ENCODE measurements around the gene HCRTR1. TPM values are rescaled to one million over a fixed set of nuclear protein-coding genes. Genes with fewer than 3 reads are reported as not detected.

The HCRTR1 gene
- total RNA-seq, 4 donors from 2014 or later = 0.21 to 2.5 TPM; not detected in 2

DNA sequence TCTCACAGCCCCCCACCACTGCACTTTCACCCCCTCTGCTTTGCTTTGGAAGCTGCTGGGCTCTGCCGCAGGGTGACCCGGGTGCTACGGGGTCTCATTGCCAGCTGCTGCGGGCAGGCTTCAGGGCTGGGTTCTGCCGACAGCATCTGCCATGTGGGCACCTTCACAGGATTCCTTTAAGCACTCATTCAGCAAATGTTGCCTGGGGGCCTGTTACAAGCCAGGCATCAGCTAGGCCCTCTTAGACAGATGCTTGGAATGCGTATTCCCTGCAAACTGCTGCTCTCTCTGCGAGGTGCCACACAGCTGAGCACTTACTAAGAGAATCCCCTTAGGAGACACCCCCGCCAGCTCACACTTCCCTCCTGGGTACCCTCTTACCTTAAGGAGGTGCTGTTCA lies 57.1 kb downstream of the HCRTR1 start:
- WGBS, 2 donors = 71 to 83% methylated on average over 8 of the region's 8 CpGs
- H3K27ac ChIP-seq = no peak overlapping the region

GRCh38 chr1:31675161-31675560 lies 57.7 kb downstream of the HCRTR1 start:
- WGBS, 2 donors = 55 to 64% methylated on average over 7 of the region's 7 CpGs
- Histone ChIP-seq H3K4me3 (no peak overlapping the region), H3K9me3 (no peaks in the 10 kb centered on the region), H3K4me1 (peaks cover 0 to 44% (median 11%) of the 10 kb centered on the region in 4 donors), H3K27ac (no peak overlapping the region), H3K36me3 (peaks cover 0 to 54% (median 0%) of the 10 kb centered on the region in 3 donors), H3K27me3 (no peaks in the 10 kb centered on the region)
- DNase-seq (ENCODE audit: low spot score in 2 of 2) = no peak
- TF ChIP-seq POLR2A (IDR thresholded peaks at IDR 0.05) (no peak), EP300 (IDR thresholded peaks at IDR 0.05) (no peak)
- TF ChIP-seq, protein P1, sequence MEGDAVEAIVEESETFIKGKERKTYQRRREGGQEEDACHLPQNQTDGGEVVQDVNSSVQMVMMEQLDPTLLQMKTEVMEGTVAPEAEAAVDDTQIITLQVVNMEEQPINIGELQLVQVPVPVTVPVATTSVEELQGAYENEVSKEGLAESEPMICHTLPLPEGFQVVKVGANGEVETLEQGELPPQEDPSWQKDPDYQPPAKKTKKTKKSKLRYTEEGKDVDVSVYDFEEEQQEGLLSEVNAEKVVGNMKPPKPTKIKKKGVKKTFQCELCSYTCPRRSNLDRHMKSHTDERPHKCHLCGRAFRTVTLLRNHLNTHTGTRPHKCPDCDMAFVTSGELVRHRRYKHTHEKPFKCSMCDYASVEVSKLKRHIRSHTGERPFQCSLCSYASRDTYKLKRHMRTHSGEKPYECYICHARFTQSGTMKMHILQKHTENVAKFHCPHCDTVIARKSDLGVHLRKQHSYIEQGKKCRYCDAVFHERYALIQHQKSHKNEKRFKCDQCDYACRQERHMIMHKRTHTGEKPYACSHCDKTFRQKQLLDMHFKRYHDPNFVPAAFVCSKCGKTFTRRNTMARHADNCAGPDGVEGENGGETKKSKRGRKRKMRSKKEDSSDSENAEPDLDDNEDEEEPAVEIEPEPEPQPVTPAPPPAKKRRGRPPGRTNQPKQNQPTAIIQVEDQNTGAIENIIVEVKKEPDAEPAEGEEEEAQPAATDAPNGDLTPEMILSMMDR (IDR thresholded peaks at IDR 0.05) = no peak

More for the DNA sequence above, 57.1 kb downstream of the HCRTR1 start:
- H3K4me1 ChIP-seq = peaks cover 0 to 49% (median 16%) of the 10 kb centered on the region in 4 donors
- no peak for TF ChIP-seq EP300 (IDR thresholded peaks at IDR 0.05)
- no peak overlapping the region for H3K4me3 ChIP-seq
- H3K9me3 ChIP-seq = no peaks in the 10 kb centered on the region
- peaks cover 0 to 49% (median 0%) of the 10 kb centered on the region in 3 donors for H3K36me3 ChIP-seq
- DNase-seq (ENCODE audit: low spot score in 2 of 2) = no peak
- H3K27me3 ChIP-seq = no peaks in the 10 kb centered on the region

DNA sequence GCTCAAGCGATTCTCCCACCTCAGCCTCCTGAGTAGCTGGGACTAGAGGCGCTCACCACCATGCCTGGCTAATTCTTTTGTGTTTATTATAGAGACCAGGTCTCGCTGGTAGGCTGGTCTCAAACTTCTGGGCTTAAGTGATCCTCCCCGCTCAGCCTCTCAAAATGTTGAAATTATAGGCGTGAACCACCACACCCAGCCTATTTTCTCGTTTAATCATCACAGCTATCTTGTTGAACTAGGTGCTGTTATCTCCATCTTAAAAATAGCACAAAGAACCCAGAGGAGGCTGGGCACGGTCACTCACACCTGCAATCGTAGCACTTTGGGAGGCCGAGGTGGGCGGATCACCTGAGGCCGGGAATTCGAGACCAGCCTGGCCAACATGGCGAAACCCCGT lies 58.3 kb downstream of the HCRTR1 start:
- TF ChIP-seq EP300 (IDR thresholded peaks at IDR 0.05) = no peak
- TF ChIP-seq, protein P1 (IDR thresholded peaks at IDR 0.05) = no peak
- TF ChIP-seq POLR2A (IDR thresholded peaks at IDR 0.05) = no peak
- Histone ChIP-seq H3K27me3 (no peaks in the 10 kb centered on the region), H3K9me3 (no peaks in the 10 kb centered on the region), H3K27ac (no peak overlapping the region), H3K4me1 (peaks cover 0 to 38% (median 5%) of the 10 kb centered on the region in 4 donors), H3K4me3 (no peak overlapping the region), H3K36me3 (peaks cover 0 to 60% (median 0%) of the 10 kb centered on the region in 3 donors)
- DNase-seq (ENCODE audit: low spot score in 2 of 2) = no peak
- 88 to 91% methylated on average over 14 of the region's 14 CpGs for WGBS, 2 donors

Other genes starting within 250 kb of the HCRTR1 start
- 1 to 10 TPM in 3 of 4 donors, under 1 TPM in 1; 0.98 to 8.1 (median 3.4) TPM for gene FABP3, start 244.6 kb upstream of the HCRTR1 start, total RNA-seq
- 1 to 10 TPM in 3 of 4 donors, under 1 TPM in 1; 0.42 to 4.3 (median 2.3) TPM for gene SERINC2, start 204.5 kb upstream of the HCRTR1 start, total RNA-seq
- 100 to 1,000 TPM in 3 of 4 donors, 10 to 100 TPM in 1; 97.3 to 227 (median 198) TPM for gene TINAGL1, start 41.2 kb upstream of the HCRTR1 start, total RNA-seq
- gene PEF1, start 27.2 kb downstream of the HCRTR1 start, total RNA-seq = 100 to 1,000 TPM in 1 of 4 donors, 10 to 100 TPM in 3; 62.5 to 108 (median 89.7) TPM
- gene COL16A1, start 86.3 kb downstream of the HCRTR1 start, total RNA-seq = 100 to 1,000 TPM; 147 to 311 (median 212) TPM
- gene ADGRB2, start 146.7 kb downstream of the HCRTR1 start, total RNA-seq = 10 to 100 TPM in 1 of 4 donors, 1 to 10 TPM in 3; 1.6 to 10.5 (median 4.1) TPM
- 10 to 100 TPM in 1 of 4 donors, under 1 TPM in 2, not detected in 1; 0.42 to 14.1 (median 0.66) TPM for gene SPOCD1, start 198.3 kb downstream of the HCRTR1 start, total RNA-seq

Measured in tibial nerve (tissue), 4 donors.